ENCODE measurements around the gene GSTA4. TPM values are rescaled to one million over a fixed set of nuclear protein-coding genes. Genes with fewer than 3 reads are reported as not detected.
A peak's percentile ranks its signal among the peaks of the same experiment; 100 is the strongest.

GSTA4 gene
- total and polyA plus RNA-seq, 2 of the 13 experiments (the other 11 are each of a cell fraction or from before 2014, with no cell fraction given), result 34.1 to 53.6 TPM

- no peak for TF ChIP-seq THRA (CRISPR knock-in tag; IDR thresholded peaks at IDR 0.05; ENCODE audit: borderline replicate concordance)
- TF ChIP-seq MAZ (IDR thresholded peaks at IDR 0.05; ENCODE audit: borderline replicate concordance, low read depth, low read length), result no peak
- no peak for TF ChIP-seq MAZ (CRISPR knock-in tag; IDR thresholded peaks at IDR 0.05; ENCODE audit: low read depth)
- TF ChIP-seq KLF15 (CRISPR knock-in tag; IDR thresholded peaks at IDR 0.05; ENCODE audit: borderline replicate concordance), result 0 out of 2 replicates have a peak, but pooled peaks have one; percentile 6
- TF ChIP-seq NR2F1 (CRISPR knock-in tag; IDR thresholded peaks at IDR 0.05), result no peak
- no peak for TF ChIP-seq ARID2 (CRISPR knock-in tag; IDR thresholded peaks at IDR 0.05; ENCODE audit: borderline replicate concordance)
- TF ChIP-seq GABPA (IDR thresholded peaks at IDR 0.05; ENCODE audit: low read depth, low read length), result no peak
- no peak for TF ChIP-seq GABPA (CRISPR knock-in tag; IDR thresholded peaks at IDR 0.05; ENCODE audit: low read depth)
- TF ChIP-seq KDM5A (IDR thresholded peaks at IDR 0.05; ENCODE audit: borderline replicate concordance, low read length), result no peak
- no peak for TF ChIP-seq MED1 (CRISPR knock-in tag; IDR thresholded peaks at IDR 0.05)
- TF ChIP-seq RXRA (CRISPR knock-in tag; IDR thresholded peaks at IDR 0.05), result 0 out of 2 replicates have a peak, but pooled peaks have one; percentile 4
- TF ChIP-seq HOXD1 (CRISPR knock-in tag; IDR thresholded peaks at IDR 0.05), result no peak
- no peak for TF ChIP-seq TFDP1 (CRISPR knock-in tag; IDR thresholded peaks at IDR 0.05; ENCODE audit: borderline replicate concordance)
- no peak for TF ChIP-seq SAP130 (CRISPR knock-in tag; IDR thresholded peaks at IDR 0.05; ENCODE audit: low read depth)
- no peak for TF ChIP-seq GRHL1 (CRISPR knock-in tag; conservative IDR thresholded peaks at IDR 0.05)
- peak; percentile 84 for TF ChIP-seq ZMYM3 (CRISPR knock-in tag; IDR thresholded peaks at IDR 0.05)
- no peak for TF ChIP-seq PREB (CRISPR knock-in tag; IDR thresholded peaks at IDR 0.05)
- TF ChIP-seq MYNN (CRISPR knock-in tag; IDR thresholded peaks at IDR 0.05; ENCODE audit: low read depth), result no peak
- peak; percentile 64; the same call in 1 of the 2 replicates for TF ChIP-seq ARNTL (CRISPR knock-in tag; IDR thresholded peaks at IDR 0.05)
- TF ChIP-seq REST (IDR thresholded peaks at IDR 0.05; ENCODE audit: borderline replicate concordance in 1 of 2, low read depth in 1 of 2, low read length in 2 of 2), result no peak
Observed at GRCh38 chr6:52995913-52996645, 995 bp upstream of the GSTA4 start (continued).
